Stomach smooth muscle (tissue), 2 donors: ENCODE measurements around the gene KCNJ10.
"Not testable (repeated sequence)": the region's sequence is repeated elsewhere in the genome, so short reads cannot be mapped to it uniquely, and the experiment has no call there.

Source experiments
- H3K27ac ChIP-seq: one replicate; pipeline ENCODE4 v1.7.0; 2013; ENCODE audit warnings: mild to moderate bottlenecking, low read length, inconsistent platforms
- H3K27me3 ChIP-seq, 2 donors: one replicate each; pipeline ENCODE4 v1.7.0; 2013; ENCODE audit warnings: low read length in 2 of 2; ENCODE audit not compliant: insufficient read depth in 2 of 2, control insufficient read depth in 1 of 2
- H3K36me3 ChIP-seq, 2 donors: one replicate each; pipeline ENCODE4 v1.7.0; 2013; ENCODE audit warnings: low read length in 2 of 2; ENCODE audit not compliant: control insufficient read depth in 2 of 2, insufficient read depth in 2 of 2
- H3K4me1 ChIP-seq: one replicate; pipeline ENCODE4 v1.7.0; 2013; ENCODE audit warnings: low read length; ENCODE audit not compliant: control insufficient read depth, insufficient read depth
- H3K4me3 ChIP-seq, 2 donors: one replicate each; pipeline ENCODE4 v1.7.0; 2013; ENCODE audit warnings: low read length in 2 of 2
- H3K9ac ChIP-seq, 2 donors: one replicate each; pipeline ENCODE4 v1.7.0; 2013; ENCODE audit warnings: low read length in 2 of 2, mild to moderate bottlenecking in 1 of 2
- H3K9me3 ChIP-seq, 2 donors: one replicate each; pipeline ENCODE4 v1.7.0; 2013; ENCODE audit warnings: low read length in 2 of 2; ENCODE audit not compliant: control insufficient read depth in 2 of 2
- donor health status: healthy.
- donor health status: Pancreatic carcinoma.

KCNJ10 gene

DNA sequence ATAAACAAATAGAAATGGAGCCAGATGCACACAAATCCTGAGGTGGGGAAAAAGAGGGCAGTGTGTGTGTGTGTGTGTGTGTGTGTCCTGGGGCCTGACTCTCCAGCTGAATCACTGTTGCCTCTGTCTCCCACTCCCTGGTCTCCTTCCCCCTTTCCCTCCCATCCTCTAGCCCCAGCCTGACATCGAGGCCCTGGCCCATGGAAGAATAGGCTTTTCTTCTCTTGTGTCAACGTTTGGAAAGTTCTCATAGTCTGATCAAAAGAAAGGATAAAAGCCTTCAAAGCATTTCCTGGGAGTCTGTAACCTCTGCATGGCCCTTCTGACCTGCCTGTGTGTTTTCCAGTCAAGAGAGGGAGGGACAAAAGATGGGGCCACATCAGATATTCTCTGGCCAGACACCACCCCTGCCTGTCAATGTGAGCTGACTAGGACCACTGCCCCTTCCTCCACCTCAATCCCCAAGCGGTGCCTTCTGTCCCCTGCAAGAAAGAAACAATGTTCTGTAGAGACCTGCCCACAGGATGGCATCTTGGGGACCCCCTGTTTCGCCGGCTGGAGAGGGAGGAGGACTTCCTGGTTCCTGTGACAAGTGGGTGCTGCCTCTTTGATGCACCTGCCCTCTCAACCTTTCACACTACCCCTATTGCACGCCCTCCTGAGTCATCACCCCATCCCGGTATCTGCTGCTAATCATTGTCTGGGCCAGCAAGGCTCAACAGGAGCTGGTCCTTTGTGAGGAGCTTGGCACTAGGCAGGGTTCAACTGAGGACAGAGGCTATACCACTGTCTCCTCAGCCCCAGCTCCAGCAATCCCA, 16.2 kb downstream of the KCNJ10 start:
- no peaks in the 10 kb centered on the region for H3K9me3 ChIP-seq
- no peak overlapping the region for H3K27ac ChIP-seq
- no peak overlapping the region for H3K4me3 ChIP-seq
- no peaks in the 10 kb centered on the region for H3K36me3 ChIP-seq
- no peak overlapping the region for H3K9ac ChIP-seq
- peaks cover 7 to 10% of the 10 kb centered on the region in 2 donors for H3K27me3 ChIP-seq
- H3K4me1 ChIP-seq: no peaks in the 10 kb centered on the region

- H3K4me1 ChIP-seq: no peaks in the 10 kb centered on the region
- no peaks in the 10 kb centered on the region for H3K36me3 ChIP-seq
- H3K9ac ChIP-seq: no peak overlapping the region
Measured at GRCh38 chr1:160052936-160053335, 17.0 kb downstream of the KCNJ10 start.

GRCh38 chr1:160050619-160051018, 19.3 kb downstream of the KCNJ10 start:
- peaks cover 14% of the 10 kb centered on the region for H3K4me1 ChIP-seq
- H3K9me3 ChIP-seq: no peaks in the 10 kb centered on the region
- no peak overlapping the region for H3K9ac ChIP-seq
- peaks cover 4 to 7% of the 10 kb centered on the region in 2 donors for H3K27me3 ChIP-seq
- H3K36me3 ChIP-seq: no peaks in the 10 kb centered on the region
- no peak overlapping the region for H3K4me3 ChIP-seq
- no peak overlapping the region for H3K27ac ChIP-seq

More at GRCh38 chr1:160052936-160053335, 17.0 kb downstream of the KCNJ10 start:
- H3K4me3 ChIP-seq: no peak overlapping the region
- H3K9me3 ChIP-seq: no peaks in the 10 kb centered on the region
- peaks cover 7 to 10% of the 10 kb centered on the region in 2 donors for H3K27me3 ChIP-seq
- no peak overlapping the region for H3K27ac ChIP-seq

- not testable (repeated sequence) for H3K9me3 ChIP-seq, H3K27ac ChIP-seq, H3K36me3 ChIP-seq, H3K4me3 ChIP-seq, H3K9ac ChIP-seq, H3K27me3 ChIP-seq
- peaks cover 14% of the 10 kb centered on the region for H3K4me1 ChIP-seq
Measured at GRCh38 chr1:160050182-160050581, 19.8 kb downstream of the KCNJ10 start.

GRCh38 chr1:160049101-160049500, 20.9 kb downstream of the KCNJ10 start:
- no peak overlapping the region for H3K27ac ChIP-seq
- H3K4me3 ChIP-seq: no peak overlapping the region

DNA sequence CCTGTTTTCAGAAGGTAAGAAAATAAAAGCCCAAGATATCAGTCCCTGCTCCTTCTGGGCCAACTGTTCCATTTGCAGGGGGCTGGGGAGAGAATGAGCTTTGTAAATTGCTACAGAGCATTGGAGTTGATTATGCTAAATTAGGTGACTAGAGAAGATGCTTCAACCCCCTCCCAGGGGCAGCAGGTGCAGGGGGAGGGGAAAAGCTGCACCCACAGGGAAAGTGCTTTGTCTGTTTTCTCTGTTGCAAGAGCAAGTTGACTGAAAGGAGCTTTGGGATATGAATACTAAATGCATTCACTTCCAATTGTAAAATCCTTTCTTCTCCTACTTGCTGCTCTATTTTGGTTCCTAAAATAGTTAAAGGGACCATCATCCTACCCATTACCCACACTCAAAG, 21.6 kb downstream of the KCNJ10 start:
- Histone ChIP-seq H3K36me3 (no peaks in the 10 kb centered on the region), H3K4me3 (no peak overlapping the region), H3K9ac (no peak overlapping the region), H3K4me1 (peaks cover 14% of the 10 kb centered on the region), H3K9me3 (no peaks in the 10 kb centered on the region), H3K27me3 (peaks cover 2 to 5% of the 10 kb centered on the region in 2 donors), H3K27ac (no peak overlapping the region)

More at GRCh38 chr1:160049101-160049500, 20.9 kb downstream of the KCNJ10 start:
- H3K27me3 ChIP-seq: peaks cover 4 to 5% of the 10 kb centered on the region in 2 donors
- H3K4me1 ChIP-seq: peaks cover 14% of the 10 kb centered on the region
- no peaks in the 10 kb centered on the region for H3K9me3 ChIP-seq
- H3K36me3 ChIP-seq: no peaks in the 10 kb centered on the region
- H3K9ac ChIP-seq: no peak overlapping the region

DNA sequence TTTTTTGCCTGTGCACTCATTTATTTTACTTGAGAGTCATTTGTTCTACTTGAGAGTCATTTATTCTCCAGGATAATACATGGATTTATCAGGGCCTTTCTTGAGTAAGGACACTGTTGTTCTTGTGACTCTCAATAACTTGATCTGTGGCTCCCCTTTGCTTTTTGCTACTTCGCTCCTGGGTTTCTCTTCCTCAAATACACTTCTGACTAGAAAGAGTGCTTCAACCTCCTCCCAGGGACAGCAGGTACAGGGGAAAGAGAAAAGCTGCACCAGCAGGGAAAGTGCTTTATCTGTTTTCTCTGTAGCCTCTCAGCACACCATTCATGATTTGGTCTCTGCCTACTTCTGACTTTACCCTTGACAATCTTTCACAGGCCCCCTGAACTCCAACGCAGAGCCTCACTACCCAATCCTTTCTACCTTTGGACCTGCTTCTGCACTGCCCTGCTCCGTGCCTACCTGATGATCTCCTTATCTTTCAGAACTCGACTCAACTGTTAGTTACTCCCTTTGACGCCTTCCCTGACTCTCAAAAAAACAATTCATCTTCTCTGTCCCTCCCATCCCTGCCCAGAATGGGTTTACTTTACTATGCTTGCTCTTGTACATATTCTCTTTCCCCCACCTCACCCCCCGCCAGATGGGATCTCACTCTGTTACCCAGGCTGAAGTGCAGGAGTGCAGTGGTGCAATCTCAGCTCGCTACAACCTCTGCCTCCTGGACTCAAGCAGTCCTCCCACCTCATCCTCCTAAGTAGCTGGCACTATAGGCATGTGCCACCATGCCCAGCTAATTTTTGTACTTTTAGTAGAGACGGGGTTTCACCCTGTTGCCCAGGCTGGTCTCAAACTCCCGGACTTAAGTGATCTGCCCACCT, 22.6 kb downstream of the KCNJ10 start:
- Histone ChIP-seq H3K9me3 (no peaks in the 10 kb centered on the region), H3K27me3 (peaks cover 0 to 2% of the 10 kb centered on the region in 2 donors), H3K4me1 (peaks cover 14% of the 10 kb centered on the region), H3K36me3 (no peaks in the 10 kb centered on the region), H3K9ac (peak overlapping the region; percentile 6 to 38), H3K4me3 (peak overlapping the region; percentile 10 to 60), H3K27ac (no peak overlapping the region)

GRCh38 chr1:160046494-160047110, 23.4 kb downstream of the KCNJ10 start:
- Histone ChIP-seq H3K36me3 (no peaks in the 10 kb centered on the region), H3K4me1 (peaks cover 14% of the 10 kb centered on the region), H3K4me3 (peak overlapping the region; percentile 10 to 60), H3K9me3 (no peaks in the 10 kb centered on the region), H3K27ac (no peak overlapping the region), H3K9ac (peak overlapping the region; percentile 6 to 38), H3K27me3 (peaks cover 0 to 2% of the 10 kb centered on the region in 2 donors)

DNA sequence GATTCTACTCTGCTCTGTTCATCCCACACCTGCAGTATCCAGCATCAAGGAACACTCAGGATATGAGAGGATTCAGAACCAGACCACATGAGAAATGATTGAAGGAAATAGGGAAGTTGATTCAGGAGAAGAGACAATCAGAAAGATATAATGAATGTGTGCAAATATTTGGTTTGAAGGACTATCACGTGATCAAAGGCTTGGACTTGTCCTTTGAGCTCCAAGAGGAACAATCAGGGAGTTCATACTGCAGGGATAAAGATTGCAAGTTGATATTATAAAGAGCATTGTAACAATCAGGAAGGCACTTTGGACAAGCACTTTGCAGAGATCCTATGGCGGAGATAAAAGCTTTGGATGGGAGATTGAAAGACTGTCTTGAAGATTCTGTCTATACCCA, 24.3 kb downstream of the KCNJ10 start:
- H3K27ac ChIP-seq: no peak overlapping the region
- peaks cover 0 to 2% of the 10 kb centered on the region in 2 donors for H3K27me3 ChIP-seq
- H3K4me3 ChIP-seq: no peak overlapping the region

DNA sequence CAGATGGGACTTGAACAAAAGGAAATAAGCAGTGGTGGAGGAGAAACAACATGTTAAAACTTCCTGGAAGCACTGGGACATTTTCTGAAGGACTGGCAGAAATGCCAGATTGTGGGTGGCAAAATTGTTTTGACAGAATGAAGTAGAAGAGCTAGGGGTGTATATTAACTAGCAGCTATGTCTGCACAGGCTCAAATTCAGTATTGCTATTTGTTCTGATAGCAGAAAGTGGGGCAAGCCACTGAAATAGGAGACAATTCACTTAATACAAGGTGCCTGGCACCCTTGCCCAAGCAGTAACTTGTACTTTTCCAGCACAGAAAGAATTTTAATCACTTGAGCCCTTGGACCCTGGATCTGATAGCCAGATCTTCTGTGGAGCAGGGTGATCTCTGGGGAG, 26.4 kb downstream of the KCNJ10 start:
- Histone ChIP-seq H3K9ac (no peak overlapping the region), H3K9me3 (no peaks in the 10 kb centered on the region), H3K4me1 (peaks cover 14% of the 10 kb centered on the region), H3K27ac (no peak overlapping the region), H3K36me3 (no peaks in the 10 kb centered on the region), H3K27me3 (peaks cover 0 to 2% of the 10 kb centered on the region in 2 donors), H3K4me3 (no peak overlapping the region)

More for the DNA sequence above, 24.3 kb downstream of the KCNJ10 start:
- no peaks in the 10 kb centered on the region for H3K36me3 ChIP-seq
- H3K9ac ChIP-seq: no peak overlapping the region
- peaks cover 14% of the 10 kb centered on the region for H3K4me1 ChIP-seq
- H3K9me3 ChIP-seq: no peaks in the 10 kb centered on the region
